Activated CD4-positive, alpha-beta T cell treated with anti-CD3 and anti-CD28 coated beads for 24 hours (primary cell): ENCODE data around the gene CAPN15.

Source experiments
- DNase-seq, 2 donors: peaks; one replicate each; pipeline ENCODE4 v3.0.0-alpha.2; 2020; ENCODE audit warnings: low read depth in 2 of 2

Gene CAPN15

GRCh38 chr16:544517-544916 lies 17.0 kb downstream of the CAPN15 start:
- no peak for DNase-seq

- peak in 1 of 2 donors; percentile 43 for DNase-seq
Observed at GRCh38 chr16:546909-547770, 19.6 kb downstream of the CAPN15 start.

GRCh38 chr16:548586-548985 lies 21.1 kb downstream of the CAPN15 start:
- no peak for DNase-seq

- DNase-seq, result no peak
Observed at GRCh38 chr16:549544-550263, 22.2 kb downstream of the CAPN15 start.

- no peak for DNase-seq
Observed at GRCh38 chr16:551210-551609, 23.7 kb downstream of the CAPN15 start.

GRCh38 chr16:552171-552570 lies 24.7 kb downstream of the CAPN15 start:
- DNase-seq, result no peak

- DNase-seq, result no peak
Observed at GRCh38 chr16:553601-554296, 26.2 kb downstream of the CAPN15 start.

- DNase-seq, result no peak
Observed at GRCh38 chr16:554297-554621, 26.7 kb downstream of the CAPN15 start.

- no peak for DNase-seq
Observed at GRCh38 chr16:554640-555365, 27.3 kb downstream of the CAPN15 start.

GRCh38 chr16:555528-556473 lies 28.3 kb downstream of the CAPN15 start:
- DNase-seq, result no peak

- DNase-seq, result no peak
Observed at GRCh38 chr16:556474-557173, 29.1 kb downstream of the CAPN15 start.

GRCh38 chr16:557463-558297 lies 30.2 kb downstream of the CAPN15 start:
- no peak for DNase-seq

GRCh38 chr16:558298-559020 lies 30.9 kb downstream of the CAPN15 start:
- DNase-seq, result no peak

GRCh38 chr16:559021-559380 lies 31.5 kb downstream of the CAPN15 start:
- DNase-seq, result no peak

GRCh38 chr16:559411-560203 lies 32.1 kb downstream of the CAPN15 start:
- DNase-seq, result no peak

GRCh38 chr16:560204-560700 lies 32.7 kb downstream of the CAPN15 start, which contains the start of gene PRR35:
PRR35 (plus strand) TSS chr16:560394; CDS start chr16:563295, 2,901 bp downstream.
- no peak for DNase-seq

GRCh38 chr16:560701-561412 lies 33.3 kb downstream of the CAPN15 start:
- no peak for DNase-seq
